ENCODE results near the gene TGFBRAP1.

- peak; percentile 93 for TF ChIP-seq CTCF (conservative IDR thresholded peaks at IDR 0.05; ENCODE audit: low read depth, low read length)
- TF ChIP-seq EZH2 (IDR thresholded peaks at IDR 0.05; ENCODE audit: low read length, unreplicated experiment): no peak
Observed at GRCh38 chr2:105235388-105236059, 94.0 kb downstream of the TGFBRAP1 start.

All from PC-3 (cell line).